Thyroid gland (tissue), 4 donors: ENCODE results near the gene OR4K14.

ENCODE experiments used
- POLR2A ChIP-seq, 2 donors: fragments of 450-650 bp; IDR thresholded peaks; one replicate each; pipeline ENCODE4 v1.6.1; 2017; ENCODE audit warnings: antibody characterized with exemption in 2 of 2, mild to moderate bottlenecking in 2 of 2, moderate library complexity in 1 of 2
- TF ChIP-seq, protein P1 (sequence below), 6 experiments: fragments of 200-600 bp in 3 of 6; fragments of 450-650 bp in 3 of 6; sonication (generic) in 3 of 6; IDR thresholded peaks; one replicate each; pipeline ENCODE4 v1.5.1; 2016 to 2019; ENCODE audit warnings: antibody characterized with exemption in 6 of 6, mild to moderate bottlenecking in 2 of 6, inconsistent platforms in 1 of 6, moderate library complexity in 1 of 6

GRCh38 chr14:19974844-19975243 is 44.3 kb downstream of the OR4K14 start:
- TF ChIP-seq POLR2A (IDR thresholded peaks at IDR 0.05) = no peak
- TF ChIP-seq, protein P1, sequence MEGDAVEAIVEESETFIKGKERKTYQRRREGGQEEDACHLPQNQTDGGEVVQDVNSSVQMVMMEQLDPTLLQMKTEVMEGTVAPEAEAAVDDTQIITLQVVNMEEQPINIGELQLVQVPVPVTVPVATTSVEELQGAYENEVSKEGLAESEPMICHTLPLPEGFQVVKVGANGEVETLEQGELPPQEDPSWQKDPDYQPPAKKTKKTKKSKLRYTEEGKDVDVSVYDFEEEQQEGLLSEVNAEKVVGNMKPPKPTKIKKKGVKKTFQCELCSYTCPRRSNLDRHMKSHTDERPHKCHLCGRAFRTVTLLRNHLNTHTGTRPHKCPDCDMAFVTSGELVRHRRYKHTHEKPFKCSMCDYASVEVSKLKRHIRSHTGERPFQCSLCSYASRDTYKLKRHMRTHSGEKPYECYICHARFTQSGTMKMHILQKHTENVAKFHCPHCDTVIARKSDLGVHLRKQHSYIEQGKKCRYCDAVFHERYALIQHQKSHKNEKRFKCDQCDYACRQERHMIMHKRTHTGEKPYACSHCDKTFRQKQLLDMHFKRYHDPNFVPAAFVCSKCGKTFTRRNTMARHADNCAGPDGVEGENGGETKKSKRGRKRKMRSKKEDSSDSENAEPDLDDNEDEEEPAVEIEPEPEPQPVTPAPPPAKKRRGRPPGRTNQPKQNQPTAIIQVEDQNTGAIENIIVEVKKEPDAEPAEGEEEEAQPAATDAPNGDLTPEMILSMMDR (IDR thresholded peaks at IDR 0.05) = no peak
